Caco-2 (cell line): Measurements from ENCODE around the gene ZNF264. TPM values are rescaled to one million over a fixed set of nuclear protein-coding genes. Genes with fewer than 3 reads are reported as not detected.
"Not testable (repeated sequence)": the region's sequence is repeated elsewhere in the genome, so short reads cannot be mapped to it uniquely, and the experiment has no call there.

ENCODE experiments used
- BruUV-seq: library from RNA; stranded (reverse); fragments of 400-500 nt; replicated peaks from 2 replicates; lab custom pipeline; 2021; lab: Mats Ljungman, UMichigan
- CTCF ChIA-PET: fragments of 300-600 bp; sonication (Branson Sonifier 250); formaldehyde crosslinking; loops from one replicate; lab custom pipeline; 2022; ENCODE audit warnings: antibody characterized with exemption; lab: Charles Lee
- POLR2A ChIA-PET: fragments of 300-600 bp; sonication (Branson Sonifier 250); formaldehyde crosslinking; loops from one replicate; lab custom pipeline; 2022; ENCODE audit warnings: antibody characterized with exemption; lab: Charles Lee
- DNase-seq, 2 experiments: peaks; one replicate each; pipeline versions ENCODE4 v3.0.0 to v3.0.0-alpha.2; 2020 to 2022
- H3K27me3 ChIP-seq: replicated peaks from 2 replicates; pipeline ENCODE4 v1.6.0; 2011; ENCODE audit warnings: low read length; ENCODE audit not compliant: control insufficient read depth, insufficient read depth
- H3K36me3 ChIP-seq: 2 replicates; pipeline ENCODE4 v1.5.1; 2011; ENCODE audit warnings: low read length; ENCODE audit not compliant: control insufficient read depth, insufficient read depth
- H3K4me1 ChIP-seq: fragments of 250-450 bp; sonication (Bioruptor Pico); 2 replicates; pipeline ENCODE4 v1.5.1; 2020; ENCODE audit warnings: mild to moderate bottlenecking
- H3K4me3 ChIP-seq: 2 replicates; pipeline ENCODE4 v1.5.1; 2011; ENCODE audit warnings: low read depth, mild to moderate bottlenecking, control low read depth, low read length
- H3K9me3 ChIP-seq: fragments of 250-450 bp; sonication (Bioruptor Pico); 2 replicates; pipeline ENCODE4 v1.5.1; 2020; ENCODE audit warnings: mild to moderate bottlenecking, moderate library complexity
- H3K27ac Mint-ChIP-seq: one replicate; pipeline ENCODE4 v1.8.0; 2022; ENCODE audit warnings: mixed read lengths; ENCODE audit not compliant: unreplicated experiment
- H3K27me3 Mint-ChIP-seq: one replicate; pipeline ENCODE4 v1.8.0; 2022; ENCODE audit warnings: mixed read lengths; ENCODE audit not compliant: insufficient read depth, unreplicated experiment
- H3K36me3 Mint-ChIP-seq: one replicate; pipeline ENCODE4 v1.8.0; 2022; ENCODE audit warnings: mild to moderate bottlenecking, mixed read lengths; ENCODE audit not compliant: insufficient read depth, unreplicated experiment
- H3K4me1 Mint-ChIP-seq: one replicate; pipeline ENCODE4 v1.8.0; 2022; ENCODE audit warnings: low read depth, mixed read lengths; ENCODE audit not compliant: unreplicated experiment
- H3K4me3 Mint-ChIP-seq: one replicate; pipeline ENCODE4 v1.8.0; 2022; ENCODE audit warnings: mild to moderate bottlenecking, moderate library complexity, mixed read lengths; ENCODE audit not compliant: unreplicated experiment
- H3K9me3 Mint-ChIP-seq: one replicate; pipeline ENCODE4 v1.8.0; 2022; ENCODE audit warnings: mixed read lengths; ENCODE audit not compliant: unreplicated experiment
- intact Hi-C: fragments of 100-400 bp; cut with micrococcal nuclease; formaldehyde crosslinking; loops from one replicate; pipeline ENCODE4 v1.10.0; 2022; ENCODE audit not compliant: unreplicated experiment
- total RNA-seq: library from RNA; stranded (reverse); gene quantifications from 2 replicates; pipeline ENCODE4 v1.2.3, GENCODE V29; 2022
- TF ChIP-seq, protein P1 (sequence below), 2 experiments: fragments of 200-600 bp in 1 of 2; IDR thresholded peaks; 1 replicate in 1 of 2; 2 replicates in 1 of 2; pipeline versions ENCODE4 v1.5.1 to v1.8.0; 2011 to 2022; ENCODE audit warnings: antibody characterized with exemption in 1 of 2, control low read depth in 1 of 2, inconsistent platforms in 1 of 2, low read depth in 1 of 2, low read length in 1 of 2, mild to moderate bottlenecking in 1 of 2, moderate library complexity in 1 of 2; ENCODE audit not compliant: insufficient read depth in 1 of 2, severe bottlenecking in 1 of 2, unreplicated experiment in 1 of 2

The ZNF264 gene
- total RNA-seq, 1 experiment from 2014 or later: 24.9 TPM

DNA sequence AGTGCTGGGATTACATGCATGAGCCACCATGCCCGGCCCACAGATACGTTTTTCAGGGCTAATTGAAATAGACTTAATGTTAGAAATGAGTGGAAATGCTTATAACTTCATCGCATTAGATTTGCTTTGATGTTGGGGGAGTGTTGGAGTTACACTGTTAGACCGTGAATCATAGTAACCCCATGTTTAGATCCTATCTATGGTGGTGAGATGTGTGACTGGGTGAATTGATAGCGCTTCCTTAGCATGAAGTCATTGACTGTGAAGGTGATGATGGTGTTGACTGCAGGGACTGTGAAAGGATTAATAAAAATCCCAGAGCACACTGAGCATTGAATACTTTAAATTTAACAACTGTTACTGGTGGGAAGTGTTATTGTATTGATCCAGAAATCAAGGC lies 1.7 kb downstream of the ZNF264 start:
- CTCF ChIA-PET: no interaction called here
- Histone ChIP-seq H3K4me1 (0 out of 2 replicates have a peak, but pooled peaks cover 10% of the 10 kb centered on the region), H3K4me3 (no peak overlapping the region), H3K27me3 (no peaks in the 10 kb centered on the region), H3K36me3 (peaks cover 11% of the 10 kb centered on the region), H3K9me3 (peaks cover 13% of the 10 kb centered on the region)
- Mint-ChIP-seq H3K27ac (no peak overlapping the region), H3K36me3 (peaks cover 62% of the 10 kb centered on the region), H3K4me3 (peak overlapping the region; percentile 95), H3K27me3 (no peaks in the 10 kb centered on the region), H3K9me3 (peaks cover 30% of the 10 kb centered on the region), H3K4me1 (no peaks in the 10 kb centered on the region)
- no peak for DNase-seq
- intact Hi-C loops: no loop called here
- TF ChIP-seq, protein P1, sequence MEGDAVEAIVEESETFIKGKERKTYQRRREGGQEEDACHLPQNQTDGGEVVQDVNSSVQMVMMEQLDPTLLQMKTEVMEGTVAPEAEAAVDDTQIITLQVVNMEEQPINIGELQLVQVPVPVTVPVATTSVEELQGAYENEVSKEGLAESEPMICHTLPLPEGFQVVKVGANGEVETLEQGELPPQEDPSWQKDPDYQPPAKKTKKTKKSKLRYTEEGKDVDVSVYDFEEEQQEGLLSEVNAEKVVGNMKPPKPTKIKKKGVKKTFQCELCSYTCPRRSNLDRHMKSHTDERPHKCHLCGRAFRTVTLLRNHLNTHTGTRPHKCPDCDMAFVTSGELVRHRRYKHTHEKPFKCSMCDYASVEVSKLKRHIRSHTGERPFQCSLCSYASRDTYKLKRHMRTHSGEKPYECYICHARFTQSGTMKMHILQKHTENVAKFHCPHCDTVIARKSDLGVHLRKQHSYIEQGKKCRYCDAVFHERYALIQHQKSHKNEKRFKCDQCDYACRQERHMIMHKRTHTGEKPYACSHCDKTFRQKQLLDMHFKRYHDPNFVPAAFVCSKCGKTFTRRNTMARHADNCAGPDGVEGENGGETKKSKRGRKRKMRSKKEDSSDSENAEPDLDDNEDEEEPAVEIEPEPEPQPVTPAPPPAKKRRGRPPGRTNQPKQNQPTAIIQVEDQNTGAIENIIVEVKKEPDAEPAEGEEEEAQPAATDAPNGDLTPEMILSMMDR (IDR thresholded peaks at IDR 0.05; ENCODE audit: insufficient read depth in 1 of 2, low read depth in 1 of 2, low read length in 1 of 2, severe bottlenecking in 1 of 2, unreplicated experiment in 1 of 2): no peak
- BruUV-seq: no TSS peak
- POLR2A ChIA-PET: no interaction called here

GRCh38 chr19:57197874-57198273 lies 6.6 kb downstream of the ZNF264 start:
- H3K36me3 ChIP-seq: peaks cover 14% of the 10 kb centered on the region
- intact Hi-C loops, H3K27ac Mint-ChIP-seq, H3K4me1 Mint-ChIP-seq, H3K4me1 ChIP-seq, BruUV-seq, H3K27me3 Mint-ChIP-seq, POLR2A ChIA-PET, H3K9me3 ChIP-seq, H3K4me3 ChIP-seq, H3K4me3 Mint-ChIP-seq, H3K27me3 ChIP-seq, DNase-seq: not testable (repeated sequence)
- CTCF ChIA-PET: interaction anchor here (0.6 kb wide), 1 partner anchor 1079 kb away, joined by 3 read pairs; no protein-coding TSS in a partner anchor
- peaks cover 43% of the 10 kb centered on the region for H3K36me3 Mint-ChIP-seq
- H3K9me3 Mint-ChIP-seq: peaks cover 10% of the 10 kb centered on the region

- ChIA-PET POLR2A (no interaction called here), CTCF (no interaction called here)
- no TSS peak for BruUV-seq
- no peak for DNase-seq
- Histone ChIP-seq H3K4me1 (no peaks in the 10 kb centered on the region), H3K27me3 (no peaks in the 10 kb centered on the region), H3K4me3 (no peak overlapping the region), H3K9me3 (no peaks in the 10 kb centered on the region), H3K36me3 (peaks cover 4% of the 10 kb centered on the region; the same call in 1 of the 2 replicates)
- H3K27ac Mint-ChIP-seq: no peak overlapping the region
- no peaks in the 10 kb centered on the region for H3K4me1 Mint-ChIP-seq
- intact Hi-C loops: no loop called here
- H3K4me3 Mint-ChIP-seq: no peak overlapping the region
- no peaks in the 10 kb centered on the region for H3K9me3 Mint-ChIP-seq
- TF ChIP-seq, protein P1 (IDR thresholded peaks at IDR 0.05; ENCODE audit: insufficient read depth in 1 of 2, low read depth in 1 of 2, low read length in 1 of 2, severe bottlenecking in 1 of 2, unreplicated experiment in 1 of 2): no peak
- peaks cover 26% of the 10 kb centered on the region for H3K36me3 Mint-ChIP-seq
- no peaks in the 10 kb centered on the region for H3K27me3 Mint-ChIP-seq
Measured at GRCh38 chr19:57202160-57202559, 10.9 kb downstream of the ZNF264 start.

DNA sequence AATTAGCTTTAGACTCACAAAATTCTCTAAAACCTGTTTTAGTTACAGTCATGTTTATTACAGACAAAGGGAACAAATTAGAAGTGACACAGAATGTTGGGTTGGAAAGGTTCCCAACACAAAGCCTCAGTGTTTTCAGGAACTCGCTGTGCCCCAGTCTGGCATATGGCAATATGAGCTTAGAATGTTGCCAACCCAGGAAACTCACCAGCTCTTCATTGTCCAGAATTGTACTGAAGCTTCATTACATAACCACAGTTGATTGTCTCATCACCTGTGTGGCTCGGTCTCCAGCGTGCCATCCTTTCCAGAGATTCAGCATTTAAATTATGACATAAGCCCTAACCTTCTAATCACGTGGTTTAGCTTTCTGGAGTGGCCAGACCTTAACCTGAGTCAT lies 19.1 kb downstream of the ZNF264 start:
- H3K27me3 ChIP-seq: no peaks in the 10 kb centered on the region
- H3K27me3 Mint-ChIP-seq: no peaks in the 10 kb centered on the region
- no peaks in the 10 kb centered on the region for H3K9me3 ChIP-seq
- BruUV-seq: no TSS peak
- H3K4me1 Mint-ChIP-seq: no peaks in the 10 kb centered on the region
- ChIA-PET POLR2A (no interaction called here), CTCF (no interaction called here)
- no peak overlapping the region for H3K27ac Mint-ChIP-seq
- peaks cover 37% of the 10 kb centered on the region for H3K36me3 Mint-ChIP-seq
- H3K36me3 ChIP-seq: peaks cover 3% of the 10 kb centered on the region
- H3K4me3 Mint-ChIP-seq: no peak overlapping the region
- no peaks in the 10 kb centered on the region for H3K4me1 ChIP-seq
- no peaks in the 10 kb centered on the region for H3K9me3 Mint-ChIP-seq
- TF ChIP-seq, protein P1 (IDR thresholded peaks at IDR 0.05; ENCODE audit: insufficient read depth in 1 of 2, low read depth in 1 of 2, low read length in 1 of 2, severe bottlenecking in 1 of 2, unreplicated experiment in 1 of 2): no peak
- H3K4me3 ChIP-seq: no peak overlapping the region
- DNase-seq: no peak
- intact Hi-C loops: no loop called here
